ENCODE data around the gene SDF2L1. TPM values are rescaled to one million over a fixed set of nuclear protein-coding genes. Genes with fewer than 3 reads are reported as not detected.

Gene SDF2L1
- total RNA-seq, 1 donor from 2014 or later = 36.1 TPM

- peaks cover 6% of the 10 kb centered on the region for H3K4me1 ChIP-seq
- H3K27me3 ChIP-seq (ENCODE audit: low read depth) = no peaks in the 10 kb centered on the region
- peaks cover 41% of the 10 kb centered on the region for H3K36me3 ChIP-seq
- intact Hi-C loops (cut with DNase I) = no loop called here
- no peak for ATAC-seq
- H3K9me3 ChIP-seq = no peaks in the 10 kb centered on the region
- TF ChIP-seq, protein P1, sequence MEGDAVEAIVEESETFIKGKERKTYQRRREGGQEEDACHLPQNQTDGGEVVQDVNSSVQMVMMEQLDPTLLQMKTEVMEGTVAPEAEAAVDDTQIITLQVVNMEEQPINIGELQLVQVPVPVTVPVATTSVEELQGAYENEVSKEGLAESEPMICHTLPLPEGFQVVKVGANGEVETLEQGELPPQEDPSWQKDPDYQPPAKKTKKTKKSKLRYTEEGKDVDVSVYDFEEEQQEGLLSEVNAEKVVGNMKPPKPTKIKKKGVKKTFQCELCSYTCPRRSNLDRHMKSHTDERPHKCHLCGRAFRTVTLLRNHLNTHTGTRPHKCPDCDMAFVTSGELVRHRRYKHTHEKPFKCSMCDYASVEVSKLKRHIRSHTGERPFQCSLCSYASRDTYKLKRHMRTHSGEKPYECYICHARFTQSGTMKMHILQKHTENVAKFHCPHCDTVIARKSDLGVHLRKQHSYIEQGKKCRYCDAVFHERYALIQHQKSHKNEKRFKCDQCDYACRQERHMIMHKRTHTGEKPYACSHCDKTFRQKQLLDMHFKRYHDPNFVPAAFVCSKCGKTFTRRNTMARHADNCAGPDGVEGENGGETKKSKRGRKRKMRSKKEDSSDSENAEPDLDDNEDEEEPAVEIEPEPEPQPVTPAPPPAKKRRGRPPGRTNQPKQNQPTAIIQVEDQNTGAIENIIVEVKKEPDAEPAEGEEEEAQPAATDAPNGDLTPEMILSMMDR (IDR thresholded peaks at IDR 0.05) = no peak
- no peak overlapping the region for H3K4me3 ChIP-seq
- no peak for DNase-seq
- no peak overlapping the region for H3K27ac ChIP-seq
These were observed 43.8 kb upstream of the SDF2L1 start for GRCh38 chr22:21598302-21598701.

GRCh38 chr22:21599053-21599893 lies 42.8 kb upstream of the SDF2L1 start:
- TF ChIP-seq, protein P1 (IDR thresholded peaks at IDR 0.05) = no peak

DNA sequence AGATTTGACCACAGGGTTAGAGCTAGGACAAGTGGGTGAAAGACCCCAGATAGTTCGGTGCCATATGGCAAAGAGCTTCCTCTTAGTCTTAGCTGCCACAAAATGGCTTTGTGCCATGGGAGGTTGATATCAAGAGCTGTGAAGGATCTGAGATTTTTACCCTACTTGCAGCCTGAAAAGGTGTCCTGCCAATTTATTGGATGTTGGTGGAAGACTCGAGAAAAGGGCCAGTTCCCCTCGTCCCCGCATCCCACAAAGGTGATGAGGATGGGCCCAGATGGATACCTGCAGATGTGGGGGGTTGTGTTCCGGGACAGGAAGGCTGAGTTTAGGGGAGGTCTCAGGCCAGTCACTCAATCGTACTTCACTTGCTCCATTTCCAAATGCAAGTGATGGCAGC lies 39.5 kb upstream of the SDF2L1 start:
- no peak overlapping the region for H3K27ac ChIP-seq
- TF ChIP-seq, protein P1 (IDR thresholded peaks at IDR 0.05) = no peak
- H3K36me3 ChIP-seq = no peaks in the 10 kb centered on the region
- H3K27me3 ChIP-seq (ENCODE audit: low read depth) = no peaks in the 10 kb centered on the region
- ATAC-seq (no peak), DNase-seq (no peak)
- intact Hi-C loops (cut with DNase I) = no loop called here
- no peak overlapping the region for H3K4me3 ChIP-seq
- no peaks in the 10 kb centered on the region for H3K9me3 ChIP-seq
- peaks cover 6% of the 10 kb centered on the region for H3K4me1 ChIP-seq

More at GRCh38 chr22:21599053-21599893, 42.8 kb upstream of the SDF2L1 start:
- H3K4me1 ChIP-seq = peaks cover 6% of the 10 kb centered on the region
- no peaks in the 10 kb centered on the region for H3K9me3 ChIP-seq
- intact Hi-C loops (cut with DNase I) = no loop called here
- no peak overlapping the region for H3K27ac ChIP-seq
- H3K36me3 ChIP-seq = peaks cover 31% of the 10 kb centered on the region
- no peak for ATAC-seq
- no peak overlapping the region for H3K4me3 ChIP-seq
- no peaks in the 10 kb centered on the region for H3K27me3 ChIP-seq (ENCODE audit: low read depth)
- no peak for DNase-seq

DNA sequence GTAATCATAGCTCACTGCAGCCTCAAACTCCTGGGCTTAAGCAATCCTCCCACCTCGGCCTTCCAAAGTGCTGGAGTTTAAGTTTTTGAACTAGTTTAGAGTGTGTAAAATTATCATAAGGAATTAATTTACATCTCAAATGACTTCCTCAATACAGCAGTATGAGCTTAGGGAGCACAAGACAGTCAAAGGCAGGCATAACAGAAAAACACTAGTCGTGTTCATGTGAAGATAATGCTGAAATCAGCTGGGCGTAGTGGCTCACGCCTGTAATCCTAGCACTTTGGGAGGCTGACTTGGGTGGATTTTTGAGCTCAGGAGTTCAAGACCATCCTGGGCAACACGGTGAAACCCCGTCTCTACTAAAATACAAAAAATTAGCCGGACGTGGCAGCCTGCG lies 38.1 kb upstream of the SDF2L1 start:
- H3K27me3 ChIP-seq (ENCODE audit: low read depth) = no peaks in the 10 kb centered on the region
- H3K4me3 ChIP-seq = no peak overlapping the region
- peaks cover under 1% of the 10 kb centered on the region for H3K4me1 ChIP-seq
- H3K27ac ChIP-seq = no peak overlapping the region
- no peaks in the 10 kb centered on the region for H3K9me3 ChIP-seq
- TF ChIP-seq, protein P1 (IDR thresholded peaks at IDR 0.05) = no peak
- intact Hi-C loops (cut with DNase I) = no loop called here
- ATAC-seq (no peak), DNase-seq (no peak)
- H3K36me3 ChIP-seq = no peaks in the 10 kb centered on the region

- H3K27me3 ChIP-seq (ENCODE audit: low read depth) = no peaks in the 10 kb centered on the region
- H3K27ac ChIP-seq = no peak overlapping the region
- no peak for ATAC-seq
- no peaks in the 10 kb centered on the region for H3K4me1 ChIP-seq
- intact Hi-C loops (cut with DNase I) = no loop called here
- H3K9me3 ChIP-seq = no peaks in the 10 kb centered on the region
- no peak overlapping the region for H3K4me3 ChIP-seq
- TF ChIP-seq, protein P1 (IDR thresholded peaks at IDR 0.05) = no peak
- H3K36me3 ChIP-seq = peaks cover 5% of the 10 kb centered on the region
- no peak for DNase-seq
These were observed 36.1 kb upstream of the SDF2L1 start for GRCh38 chr22:21605887-21606564.

Measured in lower lobe of right lung (tissue), 2 donors.